Adrenal gland (tissue), 12 donors: ENCODE data around the gene MRC1. TPM values are rescaled to one million over a fixed set of nuclear protein-coding genes. Genes with fewer than 3 reads are reported as not detected.

ENCODE experiments used
- DNase-seq, 7 donors: peaks; one replicate each; pipeline ENCODE4 v3.0.0-alpha.2; 2019 to 2020
- H3K27ac ChIP-seq, 5 donors: fragments of 200-600 bp; sonication (generic) in 4 of 5; 1 replicate in 3 of 5; 2 replicates in 2 of 5; pipeline versions ENCODE4 v1.5.1 to v1.8.0; 2016 to 2020; ENCODE audit warnings: mild to moderate bottlenecking in 1 of 5
- H3K27me3 ChIP-seq: fragments of 200-600 bp; 2 replicates; pipeline ENCODE4 v1.8.0; 2021
- H3K36me3 ChIP-seq, 2 donors: fragments of 200-600 bp; replicated peaks in 1 of 2; 1 replicate in 1 of 2; 2 replicates in 1 of 2; pipeline versions ENCODE4 v1.5.1 to v1.8.0; 2018 to 2022
- H3K4me1 ChIP-seq, 2 donors: fragments of 200-600 bp; replicated peaks in 1 of 2; 1 replicate in 1 of 2; 2 replicates in 1 of 2; pipeline versions ENCODE4 v1.5.1 to v1.8.0; 2018 to 2021
- H3K4me3 ChIP-seq, 4 donors: fragments of 200-600 bp; sonication (generic) in 3 of 4; one replicate each; pipeline ENCODE4 v1.5.1; 2016 to 2018
- H3K9me3 ChIP-seq, 3 donors: fragments of 200-600 bp; sonication (generic) in 1 of 3; replicated peaks in 1 of 3; 1 replicate in 2 of 3; 2 replicates in 1 of 3; pipeline versions ENCODE4 v1.5.1 to v1.8.0; 2016 to 2021
- CTCF ChIP-seq, 6 experiments: fragments of 450-650 bp in 4 of 6; fragments of 200-600 bp in 2 of 6; sonication (generic) in 1 of 6; IDR thresholded peaks; 1 replicate in 5 of 6; 2 replicates in 1 of 6; pipeline versions ENCODE4 v1.5.1 to v1.8.0; 2016 to 2021; ENCODE audit warnings: antibody characterized with exemption in 6 of 6, mild to moderate bottlenecking in 2 of 6, moderate library complexity in 1 of 6
- POLR2A ChIP-seq, 2 donors: fragments of 450-650 bp; IDR thresholded peaks; one replicate each; pipeline ENCODE4 v1.6.1; 2017; ENCODE audit warnings: antibody characterized with exemption in 2 of 2, mild to moderate bottlenecking in 2 of 2, moderate library complexity in 1 of 2
- WGBS, 4 donors: extraction: QIAGEN DNeasy Blood & Tissue Kit in 2 of 4; methylation state at CpG; one replicate each; pipeline versions ENCODE4 v1.1.5 to v1.1.7; 2013 to 2017; 5-methylcytosine and 5-hydroxymethylcytosine counted together
- intact Hi-C, 2 donors: fragments of 100-400 bp; cut with DNase I; formaldehyde crosslinking; loops; one replicate each; pipeline versions ENCODE4 v1.14.1 to v1.15.0; 2022 to 2023
- polyA plus RNA-seq, 3 donors: library from polyadenylated mRNA; stranded (reverse); fragments of 200-250 nt in 2 of 3; fragments of 350-450 nt in 1 of 3; fragmentation: Illumina TruSeq in 1 of 3; extraction: RNeasy Lipid Tissue Mini Kit (QIAGEN cat#74804) in 1 of 3; gene quantifications; one replicate each; pipeline ENCODE4 v1.2.3, GENCODE V29; 2013 to 2014
- total RNA-seq, 9 donors: library from RNA; depleted of rRNA in 4 of 9; stranded (reverse); fragments of >200 nt in 4 of 9; fragments of 120-200 nt in 1 of 9; fragmentation: NEBNext Ultra II Directional in 1 of 9; extraction: Animal tissue kit (Norgen Biotek cat#: 25700) in 1 of 9; gene quantifications; one replicate each; pipeline versions ENCODE4 v1.1.0 to v1.2.4, GENCODE V29; 2013 to 2023
- donor health status: healthy with polysubstance abuse.
- donor health status: Bipolar disorder and iron deficiency.
- donor health status: DM: yes; HTN: yes; CAD: no.
- donor health status: DM: no; HTN: no; CAD: no.
- donor health status: DM: no; HTN: no; CAD: no.
- donor health status: DM: yes; HTN: yes; CAD: no.

The MRC1 gene
- total and polyA plus RNA-seq, 12 donors: 9.9 to 153 (median 85.0) TPM

- Histone ChIP-seq H3K9me3 (no peaks in the 10 kb centered on the region), H3K4me1 (peaks cover 0 to 12% of the 10 kb centered on the region in 2 donors), H3K4me3 (no peak overlapping the region), H3K36me3 (no peaks in the 10 kb centered on the region), H3K27me3 (no peaks in the 10 kb centered on the region), H3K27ac (no peak overlapping the region)
- WGBS, 4 donors: 79 to 96% (median 89%) methylated on average over 4 of the region's 4 CpGs
- DNase-seq: no peak
- intact Hi-C loops: no loop called here
- TF ChIP-seq CTCF (IDR thresholded peaks at IDR 0.05) (no peak), POLR2A (IDR thresholded peaks at IDR 0.05) (no peak)
Measured at GRCh38 chr10:17795083-17795482, 14.1 kb upstream of the MRC1 start.

GRCh38 chr10:17795813-17796594 is 13.1 kb upstream of the MRC1 start:
- DNase-seq: no peak
- TF ChIP-seq CTCF (IDR thresholded peaks at IDR 0.05) (no peak), POLR2A (IDR thresholded peaks at IDR 0.05) (no peak)
- Histone ChIP-seq H3K4me3 (no peak overlapping the region), H3K27ac (no peak overlapping the region), H3K27me3 (no peaks in the 10 kb centered on the region), H3K36me3 (no peaks in the 10 kb centered on the region), H3K9me3 (no peaks in the 10 kb centered on the region), H3K4me1 (peaks cover 0 to 5% of the 10 kb centered on the region in 2 donors)
- 86 to 88% (median 87%) methylated on average over 17 of the region's 17 CpGs for WGBS, 4 donors
- intact Hi-C loops: no loop called here

- Histone ChIP-seq H3K27ac (no peak overlapping the region), H3K4me3 (no peak overlapping the region), H3K9me3 (no peaks in the 10 kb centered on the region), H3K27me3 (no peaks in the 10 kb centered on the region), H3K4me1 (no peaks in the 10 kb centered on the region), H3K36me3 (no peaks in the 10 kb centered on the region)
- no peak for DNase-seq
- TF ChIP-seq CTCF (IDR thresholded peaks at IDR 0.05) (no peak), POLR2A (IDR thresholded peaks at IDR 0.05) (no peak)
- WGBS, 4 donors: 84 to 90% (median 85%) methylated on average over 3 of the region's 3 CpGs
- intact Hi-C loops: no loop called here
Measured at GRCh38 chr10:17801507-17801906, 7.6 kb upstream of the MRC1 start.

GRCh38 chr10:17802350-17802749 is 6.8 kb upstream of the MRC1 start:
- H3K27ac ChIP-seq: no peak overlapping the region
- H3K27me3 ChIP-seq: no peaks in the 10 kb centered on the region
- H3K4me3 ChIP-seq: no peak overlapping the region
- no peaks in the 10 kb centered on the region for H3K36me3 ChIP-seq
- no peaks in the 10 kb centered on the region for H3K4me1 ChIP-seq
- intact Hi-C loops: no loop called here
- TF ChIP-seq CTCF (IDR thresholded peaks at IDR 0.05): no peak
- no peak for TF ChIP-seq POLR2A (IDR thresholded peaks at IDR 0.05)
- 91 to 96% (median 94%) methylated on average over 11 of the region's 11 CpGs for WGBS, 4 donors
- no peaks in the 10 kb centered on the region for H3K9me3 ChIP-seq
- no peak for DNase-seq
